HG02870 (cell line): ENCODE measurements around the gene PRPH.
"Not testable (repeated sequence)": the region's sequence is repeated elsewhere in the genome, so short reads cannot be mapped to it uniquely, and the experiment has no call there.

Experiments used
- ATAC-seq: cut with Tn5 transposase; IDR thresholded peaks from one replicate; pipeline ENCODE4 v1.9.1; 2021; ENCODE audit warnings: mild to moderate bottlenecking, moderate library complexity; ENCODE audit not compliant: unreplicated experiment

PRPH gene

GRCh38 chr12:49276304-49277290 is 18.4 kb upstream of the PRPH start:
- ATAC-seq = no peak

GRCh38 chr12:49277466-49277865 is 17.5 kb upstream of the PRPH start:
- ATAC-seq = no peak

GRCh38 chr12:49279706-49280159 is 15.2 kb upstream of the PRPH start:
- no peak for ATAC-seq

GRCh38 chr12:49280545-49280944 is 14.4 kb upstream of the PRPH start:
- not testable (repeated sequence) for ATAC-seq

GRCh38 chr12:49282302-49282701 is 12.6 kb upstream of the PRPH start:
- ATAC-seq = no peak

- ATAC-seq = not testable (repeated sequence)
These were observed 12.1 kb upstream of the PRPH start for GRCh38 chr12:49282740-49283375.

- ATAC-seq = no peak
These were observed 11.2 kb upstream of the PRPH start for GRCh38 chr12:49283541-49284429.

GRCh38 chr12:49284672-49285071 is 10.3 kb upstream of the PRPH start:
- ATAC-seq = no peak

GRCh38 chr12:49287876-49288275 is 7.1 kb upstream of the PRPH start:
- ATAC-seq = no peak

- no peak for ATAC-seq
These were observed 6.5 kb upstream of the PRPH start for GRCh38 chr12:49288412-49288853.

- no peak for ATAC-seq
These were observed 5.9 kb upstream of the PRPH start for GRCh38 chr12:49288922-49289555.

- no peak for ATAC-seq
These were observed 2.3 kb upstream of the PRPH start for GRCh38 chr12:49292729-49293055.

- no peak for ATAC-seq
These were observed 1.6 kb upstream of the PRPH start for GRCh38 chr12:49293056-49293956.

GRCh38 chr12:49294086-49294803 is 702 bp upstream of the PRPH start:
- no peak for ATAC-seq

GRCh38 chr12:49294804-49295081 is 204 bp upstream of the PRPH start:
- ATAC-seq = no peak

GRCh38 chr12:49296034-49296835 is 1.3 kb downstream of the PRPH start:
- ATAC-seq = no peak

- no peak for ATAC-seq
These were observed 2.1 kb downstream of the PRPH start for GRCh38 chr12:49296836-49297694.
